ENCODE results near the gene RGS6.

DNA sequence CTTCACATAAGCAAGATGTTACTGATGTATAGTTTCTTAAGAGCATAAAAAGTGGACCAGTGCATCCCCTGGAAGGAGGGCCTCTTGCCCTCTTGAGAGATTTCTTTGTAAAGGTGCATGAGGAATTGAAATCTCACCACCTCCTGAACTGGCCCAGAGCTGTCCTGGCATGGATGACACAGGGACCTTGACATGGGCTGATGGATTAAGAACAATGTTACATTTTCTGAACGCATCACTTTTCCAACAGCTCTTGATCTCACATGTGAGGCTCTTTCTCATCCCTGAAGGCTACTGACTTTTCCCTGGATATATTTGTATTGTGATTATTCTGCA is 360.4 kb downstream of the RGS6 start:
- TF ChIP-seq EZH2 (IDR thresholded peaks at IDR 0.05; ENCODE audit: insufficient read depth, poor library complexity, severe bottlenecking) (no peak), EZH2phosphoT487 (IDR thresholded peaks at IDR 0.05; ENCODE audit: insufficient read depth, low read depth) (no peak)
